Fibroblast of lung (primary cell): ENCODE results near the gene PRUNE2. TPM values are rescaled to one million over a fixed set of nuclear protein-coding genes. Genes with fewer than 3 reads are reported as not detected.

Experiments
- DNase-seq, 2 donors: peaks; one replicate each; pipeline versions ENCODE4 v3.0.0 to v3.0.0-alpha.2; 2010; ENCODE audit warnings: low read depth in 2 of 2
- H2AFZ ChIP-seq: 2 replicates; pipeline ENCODE4 v1.5.1; 2012; ENCODE audit warnings: low read length, control low read depth, inconsistent platforms
- H3K27ac ChIP-seq: 2 replicates; pipeline ENCODE4 v1.5.1; 2011; ENCODE audit warnings: low read length, control low read depth; ENCODE audit not compliant: insufficient read depth
- H3K27me3 ChIP-seq: 2 replicates; pipeline ENCODE4 v1.5.1; 2011; ENCODE audit warnings: mild to moderate bottlenecking, low read length; ENCODE audit not compliant: control insufficient read depth, insufficient read depth
- H3K36me3 ChIP-seq: 2 replicates; pipeline ENCODE4 v1.5.1; 2011; ENCODE audit warnings: low read length; ENCODE audit not compliant: control insufficient read depth, insufficient read depth
- H3K4me1 ChIP-seq: 2 replicates; pipeline ENCODE4 v1.5.1; 2011; ENCODE audit warnings: low read length; ENCODE audit not compliant: control insufficient read depth, insufficient read depth; ENCODE audit errors: extremely low read depth
- H3K4me2 ChIP-seq: 2 replicates; pipeline ENCODE4 v1.5.1; 2011; ENCODE audit warnings: low read length, control low read depth; ENCODE audit not compliant: insufficient read depth; ENCODE audit errors: extremely low read depth
- H3K4me3 ChIP-seq, 4 experiments: fragments of 200-600 bp in 1 of 4; sonication (generic) in 1 of 4; replicated peaks in 1 of 4; 2 replicates each; pipeline ENCODE4 v1.5.1; 2011 to 2016; ENCODE audit warnings: low read length in 4 of 4, low read depth in 3 of 4, mild to moderate bottlenecking in 3 of 4, control low read depth in 2 of 4, inconsistent platforms in 1 of 4, mixed read lengths in 1 of 4; ENCODE audit not compliant: insufficient read depth in 1 of 4; ENCODE audit errors: control extremely low read depth in 1 of 4
- H3K79me2 ChIP-seq: 2 replicates; pipeline ENCODE4 v1.5.1; 2012; ENCODE audit warnings: mild to moderate bottlenecking, low read length, inconsistent platforms; ENCODE audit not compliant: control insufficient read depth, insufficient read depth
- H3K9ac ChIP-seq: 2 replicates; pipeline ENCODE4 v1.5.1; 2011; ENCODE audit warnings: mild to moderate bottlenecking, low read length, control low read depth; ENCODE audit not compliant: insufficient read depth
- H3K9me3 ChIP-seq: 2 replicates; pipeline ENCODE4 v1.5.1; 2012; ENCODE audit warnings: low read depth, low read length; ENCODE audit not compliant: control insufficient read depth, insufficient read depth
- H4K20me1 ChIP-seq: 2 replicates; pipeline ENCODE4 v1.5.1; 2011; ENCODE audit warnings: low read length; ENCODE audit not compliant: control insufficient read depth, insufficient read depth; ENCODE audit errors: extremely low read depth
- CTCF ChIP-seq, 2 donors: IDR thresholded peaks in 1 of 2; conservative IDR thresholded peaks in 1 of 2; 1 replicate in 1 of 2; 2 replicates in 1 of 2; pipeline ENCODE4 v1.5.1; 2011 to 2012; ENCODE audit warnings: low read length in 2 of 2, control low read depth in 1 of 2, inconsistent platforms in 1 of 2, low read depth in 1 of 2, mild to moderate bottlenecking in 1 of 2
- EZH2 ChIP-seq: IDR thresholded peaks from 2 replicates; pipeline ENCODE4 v1.5.1; 2012; ENCODE audit warnings: low read length, control low read depth, mild to moderate bottlenecking; ENCODE audit errors: missing control alignments
- polyA plus RNA-seq, 2 donors: library from polyadenylated mRNA; depleted of rRNA in 1 of 2; stranded (reverse) in 1 of 2; unstranded in 1 of 2; fragments of >200 nt; gene quantifications; 2 replicates each; pipeline ENCODE4 v1.2.1, GENCODE V29; 2011 to 2012; ENCODE audit warnings: missing spikeins in 1 of 2
- total RNA-seq: library from RNA; depleted of rRNA; stranded (reverse); fragments of >200 nt; gene quantifications from 2 replicates; pipeline ENCODE4 v1.2.1, GENCODE V29; 2014

PRUNE2 gene
- total and polyA plus RNA-seq, 2 donors (not counting 1 experiment from before 2014, with no cell fraction given) = 5.4 to 95.6 TPM

- no peak for DNase-seq
- H2AFZ ChIP-seq = no peak overlapping the region
- no peak overlapping the region for H3K4me2 ChIP-seq
- no peaks in the 10 kb centered on the region for H3K9me3 ChIP-seq
- TF ChIP-seq CTCF (conservative IDR thresholded peaks at IDR 0.05 in 1 of 2, IDR thresholded peaks at IDR 0.05 in 1 of 2; ENCODE audit: low read depth in 1 of 2, low read length in 2 of 2) = no peak
- TF ChIP-seq EZH2 = no peak
- H3K27ac ChIP-seq = no peak overlapping the region
- no peaks in the 10 kb centered on the region for H3K36me3 ChIP-seq
- no peaks in the 10 kb centered on the region for H3K4me1 ChIP-seq
- H4K20me1 ChIP-seq = no peaks in the 10 kb centered on the region
- H3K27me3 ChIP-seq = no peaks in the 10 kb centered on the region
- H3K9ac ChIP-seq = no peak overlapping the region
- no peaks in the 10 kb centered on the region for H3K79me2 ChIP-seq
- H3K4me3 ChIP-seq = no peak overlapping the region
Observed at GRCh38 chr9:76600007-76600615, 305.8 kb downstream of the PRUNE2 start.

DNA sequence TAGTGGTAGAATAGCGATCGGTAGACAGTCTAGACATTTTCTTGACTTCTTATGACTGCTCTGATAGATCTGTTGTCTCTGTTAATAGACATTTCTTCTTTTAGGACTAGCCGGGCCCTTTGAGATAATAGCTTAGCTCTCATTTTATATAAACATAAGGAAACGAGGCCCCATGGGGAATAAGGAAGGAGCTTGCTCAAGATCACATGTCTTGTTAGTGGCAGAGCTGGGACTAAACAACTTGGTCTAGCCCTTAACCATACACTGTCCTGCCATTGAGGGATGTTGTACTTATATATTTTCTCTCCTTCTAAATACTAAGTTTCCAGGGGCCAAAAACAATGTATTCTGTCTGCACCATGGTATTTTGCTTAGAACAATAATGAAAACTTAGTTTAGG is 306.9 kb downstream of the PRUNE2 start:
- no peak for DNase-seq
- H3K79me2 ChIP-seq = no peaks in the 10 kb centered on the region
- H2AFZ ChIP-seq = no peak overlapping the region
- H3K27me3 ChIP-seq = no peaks in the 10 kb centered on the region
- no peaks in the 10 kb centered on the region for H3K9me3 ChIP-seq
- no peaks in the 10 kb centered on the region for H3K36me3 ChIP-seq
- no peak for TF ChIP-seq EZH2
- no peak overlapping the region for H3K4me3 ChIP-seq
- no peak overlapping the region for H3K27ac ChIP-seq
- H3K4me1 ChIP-seq = no peaks in the 10 kb centered on the region
- H3K4me2 ChIP-seq = no peak overlapping the region
- H3K9ac ChIP-seq = no peak overlapping the region
- no peaks in the 10 kb centered on the region for H4K20me1 ChIP-seq

GRCh38 chr9:76595645-76596044 is 310.3 kb downstream of the PRUNE2 start:
- H3K27me3 ChIP-seq = no peaks in the 10 kb centered on the region
- TF ChIP-seq CTCF (conservative IDR thresholded peaks at IDR 0.05 in 1 of 2, IDR thresholded peaks at IDR 0.05 in 1 of 2; ENCODE audit: low read depth in 1 of 2, low read length in 2 of 2) (no peak), EZH2 (no peak)
- H3K4me1 ChIP-seq = peaks cover 2% of the 10 kb centered on the region
- no peaks in the 10 kb centered on the region for H4K20me1 ChIP-seq
- no peaks in the 10 kb centered on the region for H3K9me3 ChIP-seq
- no peak overlapping the region for H3K9ac ChIP-seq
- no peak overlapping the region for H3K27ac ChIP-seq
- H3K79me2 ChIP-seq = no peaks in the 10 kb centered on the region
- H3K4me2 ChIP-seq = no peak overlapping the region
- H3K36me3 ChIP-seq = no peaks in the 10 kb centered on the region
- H3K4me3 ChIP-seq = no peak overlapping the region
- H2AFZ ChIP-seq = no peak overlapping the region
- no peak for DNase-seq
